Measurements from ENCODE around the gene APOBEC3G. TPM values are rescaled to one million over a fixed set of nuclear protein-coding genes. Genes with fewer than 3 reads are reported as not detected.

APOBEC3G gene
- total RNA-seq, 1 donor from 2014 or later, result 5.5 TPM

GRCh38 chr22:39089928-39090327 lies 12.9 kb downstream of the APOBEC3G start:
- TF ChIP-seq, protein P1, sequence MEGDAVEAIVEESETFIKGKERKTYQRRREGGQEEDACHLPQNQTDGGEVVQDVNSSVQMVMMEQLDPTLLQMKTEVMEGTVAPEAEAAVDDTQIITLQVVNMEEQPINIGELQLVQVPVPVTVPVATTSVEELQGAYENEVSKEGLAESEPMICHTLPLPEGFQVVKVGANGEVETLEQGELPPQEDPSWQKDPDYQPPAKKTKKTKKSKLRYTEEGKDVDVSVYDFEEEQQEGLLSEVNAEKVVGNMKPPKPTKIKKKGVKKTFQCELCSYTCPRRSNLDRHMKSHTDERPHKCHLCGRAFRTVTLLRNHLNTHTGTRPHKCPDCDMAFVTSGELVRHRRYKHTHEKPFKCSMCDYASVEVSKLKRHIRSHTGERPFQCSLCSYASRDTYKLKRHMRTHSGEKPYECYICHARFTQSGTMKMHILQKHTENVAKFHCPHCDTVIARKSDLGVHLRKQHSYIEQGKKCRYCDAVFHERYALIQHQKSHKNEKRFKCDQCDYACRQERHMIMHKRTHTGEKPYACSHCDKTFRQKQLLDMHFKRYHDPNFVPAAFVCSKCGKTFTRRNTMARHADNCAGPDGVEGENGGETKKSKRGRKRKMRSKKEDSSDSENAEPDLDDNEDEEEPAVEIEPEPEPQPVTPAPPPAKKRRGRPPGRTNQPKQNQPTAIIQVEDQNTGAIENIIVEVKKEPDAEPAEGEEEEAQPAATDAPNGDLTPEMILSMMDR (conservative IDR thresholded peaks at IDR 0.05; ENCODE audit: low read depth, low read length), result no peak
- no peak overlapping the region for H3K4me3 ChIP-seq (ENCODE audit: low read depth, low read length)
- no peak for DNase-seq (ENCODE audit: low read depth)

- no peak for DNase-seq (ENCODE audit: low read depth)
- TF ChIP-seq, protein P1 (conservative IDR thresholded peaks at IDR 0.05; ENCODE audit: low read depth, low read length), result no peak
- no peak overlapping the region for H3K4me3 ChIP-seq (ENCODE audit: low read depth, low read length)
Measured at GRCh38 chr22:39090426-39091064, 13.5 kb downstream of the APOBEC3G start.

- no peak for DNase-seq (ENCODE audit: low read depth)
Measured at GRCh38 chr22:39091126-39092081, 14.3 kb downstream of the APOBEC3G start.

GRCh38 chr22:39092111-39092862 lies 15.2 kb downstream of the APOBEC3G start:
- no peak overlapping the region for H3K4me3 ChIP-seq (ENCODE audit: low read depth, low read length)
- TF ChIP-seq, protein P1 (conservative IDR thresholded peaks at IDR 0.05; ENCODE audit: low read depth, low read length), result no peak
- DNase-seq (ENCODE audit: low read depth), result no peak

More at GRCh38 chr22:39091126-39092081, 14.3 kb downstream of the APOBEC3G start:
- TF ChIP-seq, protein P1 (conservative IDR thresholded peaks at IDR 0.05; ENCODE audit: low read depth, low read length), result no peak
- no peak overlapping the region for H3K4me3 ChIP-seq (ENCODE audit: low read depth, low read length)

DNA sequence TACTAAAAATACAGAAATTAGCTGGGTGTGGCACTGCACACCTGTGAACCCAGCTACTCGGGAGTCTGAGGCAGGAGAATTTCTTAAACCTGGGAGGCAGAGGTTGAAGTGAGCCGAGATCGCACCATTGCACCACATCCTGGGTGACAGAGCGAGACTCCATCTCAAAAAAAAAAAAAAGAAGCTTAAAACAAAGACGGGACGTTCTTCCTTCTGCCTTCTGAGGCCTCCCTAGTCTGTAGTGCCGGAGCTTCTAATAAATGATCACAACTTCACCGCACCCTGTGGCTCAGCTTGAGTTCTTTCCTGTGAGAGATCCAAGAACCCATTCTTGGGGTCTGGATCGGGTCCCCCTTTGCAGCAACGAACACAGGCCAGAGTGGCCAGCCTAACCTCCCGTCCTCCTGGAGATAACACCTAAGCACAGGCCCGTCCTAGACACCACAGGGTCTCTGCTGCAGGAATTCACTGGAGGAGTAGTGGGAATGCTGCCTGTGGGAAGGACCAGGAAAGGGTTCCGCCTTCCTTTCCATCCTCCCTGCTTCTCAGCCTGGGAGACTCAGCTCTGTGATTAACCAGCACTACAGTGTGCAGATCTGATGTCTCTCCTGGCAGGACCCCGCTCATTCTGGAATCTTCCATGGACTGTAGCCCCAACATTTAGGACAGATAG lies 17.8 kb downstream of the APOBEC3G start:
- TF ChIP-seq, protein P1 (conservative IDR thresholded peaks at IDR 0.05; ENCODE audit: low read depth, low read length), result no peak
- no peak overlapping the region for H3K4me3 ChIP-seq (ENCODE audit: low read depth, low read length)
- DNase-seq (ENCODE audit: low read depth), result no peak

- TF ChIP-seq, protein P1 (conservative IDR thresholded peaks at IDR 0.05; ENCODE audit: low read depth, low read length), result no peak
- H3K4me3 ChIP-seq (ENCODE audit: low read depth, low read length), result no peak overlapping the region
- DNase-seq (ENCODE audit: low read depth), result no peak
Measured at GRCh38 chr22:39095971-39096370, 18.9 kb downstream of the APOBEC3G start.
